Fibroblast of skin of left biceps (primary cell): ENCODE results near the gene MFRP.

Experiments
- DNase-seq, 2 experiments: peaks; one replicate each; pipeline ENCODE4 v3.0.0-alpha.2; 2013; ENCODE audit warnings: low read depth in 2 of 2

Gene MFRP

DNA sequence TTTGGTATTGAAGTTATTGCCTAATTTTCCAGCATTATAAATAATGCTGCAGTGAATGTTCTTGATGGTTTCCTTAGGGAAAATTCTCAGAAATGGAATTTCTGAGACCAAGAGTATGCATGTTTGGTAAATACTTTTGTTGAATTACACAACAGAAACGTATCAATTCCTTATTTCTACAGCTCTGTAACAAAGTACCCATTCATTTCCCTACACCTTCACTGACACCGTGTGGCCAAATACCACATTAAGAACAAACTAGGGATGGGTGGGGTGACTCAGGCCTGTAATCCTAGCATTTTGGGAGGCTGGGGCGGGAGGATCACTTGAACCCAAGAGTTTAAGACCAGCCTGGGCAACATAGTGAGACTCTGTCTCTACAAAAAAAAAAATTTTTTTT is 51.3 kb downstream of the MFRP start:
- DNase-seq: no peak

- DNase-seq: no peak
These were observed 53.0 kb downstream of the MFRP start for GRCh38 chr11:119293461-119293860.

- DNase-seq: no peak
These were observed 55.5 kb downstream of the MFRP start for GRCh38 chr11:119290894-119291497.
